HUES64 (cell line): Measurements from ENCODE around the gene GIPC3.

Source experiments
- H3K27ac ChIP-seq: 2 replicates; pipeline ENCODE4 v1.7.0; 2013; ENCODE audit warnings: low read depth, low read length, inconsistent platforms
- H3K27me3 ChIP-seq: 2 replicates; pipeline ENCODE4 v1.6.1; 2013; ENCODE audit warnings: mild to moderate bottlenecking, low read length; ENCODE audit not compliant: insufficient read depth
- H3K36me3 ChIP-seq: 2 replicates; pipeline ENCODE4 v1.6.1; 2013; ENCODE audit warnings: mild to moderate bottlenecking, low read length; ENCODE audit not compliant: insufficient read depth
- H3K4me1 ChIP-seq: 2 replicates; pipeline ENCODE4 v1.6.1; 2013; ENCODE audit warnings: mild to moderate bottlenecking, low read length, moderate library complexity; ENCODE audit not compliant: insufficient read depth
- H3K4me3 ChIP-seq: 2 replicates; pipeline ENCODE4 v1.5.1; 2013; ENCODE audit warnings: mild to moderate bottlenecking, low read length, moderate library complexity
- H3K9ac ChIP-seq: 2 replicates; pipeline ENCODE4 v1.6.1; 2013; ENCODE audit warnings: mild to moderate bottlenecking, low read depth, low read length
- H3K9me3 ChIP-seq: 2 replicates; pipeline ENCODE4 v1.6.1; 2013; ENCODE audit warnings: low read depth, low read length; ENCODE audit not compliant: insufficient read depth
- WGBS: fragments of 150-250, 120-280 bp; methylation state at CpG from one replicate; pipeline ENCODE4 v1.1.7; 2013; ENCODE audit warnings: missing lambda C conversion rate; 5-methylcytosine and 5-hydroxymethylcytosine counted together

Gene GIPC3

DNA sequence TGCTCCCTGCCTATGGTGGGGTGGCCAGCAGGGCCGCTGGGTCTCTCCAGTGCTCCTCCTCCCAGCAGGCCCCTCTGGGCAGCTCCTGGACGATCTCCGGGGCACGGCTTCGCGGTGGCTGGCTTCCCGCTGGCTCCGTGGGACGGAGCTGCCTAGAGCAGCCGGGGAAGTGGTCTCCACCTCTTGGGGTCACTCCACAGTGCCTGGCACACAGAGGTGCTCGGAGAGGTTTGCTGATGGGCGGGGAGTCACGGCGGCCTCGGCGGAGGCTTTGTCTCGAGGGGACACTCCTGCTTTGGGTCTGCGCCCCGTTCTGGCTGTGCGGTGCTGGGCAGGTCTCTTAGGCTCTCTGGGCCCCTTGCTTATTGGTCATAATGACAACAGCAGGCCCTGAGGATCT is 51.2 kb downstream of the GIPC3 start:
- Histone ChIP-seq H3K9ac (no peak overlapping the region), H3K4me3 (no peak overlapping the region), H3K27me3 (no peaks in the 10 kb centered on the region), H3K4me1 (no peaks in the 10 kb centered on the region), H3K9me3 (no peaks in the 10 kb centered on the region), H3K27ac (no peak overlapping the region), H3K36me3 (peaks cover 22% of the 10 kb centered on the region)
- 93% methylated on average over 20 of the region's 20 CpGs for WGBS

DNA sequence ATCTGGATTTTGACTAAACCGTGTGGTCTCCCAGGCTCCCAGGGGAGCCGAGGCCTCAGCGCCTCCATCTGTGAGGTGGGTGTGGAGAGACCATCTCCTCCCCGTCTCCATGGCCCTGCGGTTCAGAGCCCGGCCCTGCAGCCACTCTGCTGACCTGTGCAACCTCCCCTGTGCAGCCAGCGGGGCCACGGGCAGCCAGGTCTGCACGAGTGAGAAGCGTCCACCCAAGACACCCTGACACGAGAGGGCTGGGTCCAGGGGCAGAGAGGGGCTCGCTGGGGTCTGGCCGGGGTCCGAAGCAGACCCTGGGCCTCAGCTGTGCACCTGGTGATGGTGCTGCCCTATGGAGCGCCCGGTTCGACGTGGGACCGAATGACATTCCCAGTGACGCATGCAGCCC is 51.7 kb downstream of the GIPC3 start:
- Histone ChIP-seq H3K4me3 (no peak overlapping the region), H3K27me3 (no peaks in the 10 kb centered on the region), H3K36me3 (peaks cover 23% of the 10 kb centered on the region), H3K4me1 (no peaks in the 10 kb centered on the region), H3K27ac (no peak overlapping the region), H3K9ac (no peak overlapping the region), H3K9me3 (no peaks in the 10 kb centered on the region)
- WGBS: 95% methylated on average over 20 of the region's 20 CpGs

GRCh38 chr19:3637621-3638020 is 52.3 kb downstream of the GIPC3 start:
- Histone ChIP-seq H3K27me3 (no peaks in the 10 kb centered on the region), H3K36me3 (peaks cover 27% of the 10 kb centered on the region), H3K27ac (no peak overlapping the region), H3K9ac (no peak overlapping the region), H3K9me3 (no peaks in the 10 kb centered on the region), H3K4me3 (no peak overlapping the region), H3K4me1 (no peaks in the 10 kb centered on the region)
- 96% methylated on average over 23 of the region's 23 CpGs for WGBS

GRCh38 chr19:3638208-3639193 is 53.2 kb downstream of the GIPC3 start:
- Histone ChIP-seq H3K4me3 (no peak overlapping the region), H3K27ac (no peak overlapping the region), H3K27me3 (no peaks in the 10 kb centered on the region), H3K9me3 (no peaks in the 10 kb centered on the region), H3K4me1 (no peaks in the 10 kb centered on the region), H3K9ac (no peak overlapping the region), H3K36me3 (peaks cover 30% of the 10 kb centered on the region)
- 95% methylated on average over 55 of the region's 55 CpGs for WGBS

GRCh38 chr19:3639479-3639878 is 54.2 kb downstream of the GIPC3 start:
- Histone ChIP-seq H3K4me1 (no peaks in the 10 kb centered on the region), H3K27me3 (no peaks in the 10 kb centered on the region), H3K4me3 (no peak overlapping the region), H3K9ac (no peak overlapping the region), H3K9me3 (no peaks in the 10 kb centered on the region), H3K36me3 (peaks cover 31% of the 10 kb centered on the region), H3K27ac (no peak overlapping the region)
- 96% methylated on average over 13 of the region's 13 CpGs for WGBS

GRCh38 chr19:3641515-3642269 is 56.4 kb downstream of the GIPC3 start:
- no peak overlapping the region for H3K9ac ChIP-seq
- no peaks in the 10 kb centered on the region for H3K9me3 ChIP-seq
- peaks cover 41% of the 10 kb centered on the region for H3K36me3 ChIP-seq
- H3K27ac ChIP-seq: no peak overlapping the region
- H3K27me3 ChIP-seq: no peaks in the 10 kb centered on the region
- no peak overlapping the region for H3K4me3 ChIP-seq
- 94% methylated on average over 28 of the region's 28 CpGs for WGBS
- H3K4me1 ChIP-seq: no peaks in the 10 kb centered on the region

DNA sequence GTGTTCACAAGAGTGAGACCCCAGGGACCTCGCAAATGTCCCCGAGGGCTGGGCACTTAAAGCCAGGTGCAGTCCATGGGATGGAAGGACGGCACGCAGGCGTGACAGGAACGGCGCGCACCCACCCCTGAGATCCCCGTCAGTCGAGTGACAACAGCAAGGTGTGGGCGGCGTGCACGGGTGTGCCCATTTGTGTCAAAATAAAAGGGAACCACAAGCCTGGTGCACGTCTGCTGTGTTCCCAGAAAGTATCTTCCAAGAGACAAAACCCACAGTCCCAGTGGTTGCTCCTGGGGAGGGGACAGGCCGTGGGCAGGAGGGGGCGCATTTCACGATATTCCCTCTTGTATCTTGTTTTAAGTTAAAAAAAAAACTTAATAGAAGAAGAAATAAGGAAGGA is 57.0 kb downstream of the GIPC3 start:
- H3K4me3 ChIP-seq: no peak overlapping the region
- no peak overlapping the region for H3K27ac ChIP-seq
- H3K27me3 ChIP-seq: no peaks in the 10 kb centered on the region
- no peak overlapping the region for H3K9ac ChIP-seq
- 94% methylated on average over 17 of the region's 17 CpGs for WGBS
- H3K4me1 ChIP-seq: no peaks in the 10 kb centered on the region
- H3K36me3 ChIP-seq: peaks cover 37% of the 10 kb centered on the region
- no peaks in the 10 kb centered on the region for H3K9me3 ChIP-seq
